ENCODE data around the gene CARNS1.
"Not testable (repeated sequence)": the region's sequence is repeated elsewhere in the genome, so short reads cannot be mapped to it uniquely, and the experiment has no call there.

The CARNS1 gene

DNA sequence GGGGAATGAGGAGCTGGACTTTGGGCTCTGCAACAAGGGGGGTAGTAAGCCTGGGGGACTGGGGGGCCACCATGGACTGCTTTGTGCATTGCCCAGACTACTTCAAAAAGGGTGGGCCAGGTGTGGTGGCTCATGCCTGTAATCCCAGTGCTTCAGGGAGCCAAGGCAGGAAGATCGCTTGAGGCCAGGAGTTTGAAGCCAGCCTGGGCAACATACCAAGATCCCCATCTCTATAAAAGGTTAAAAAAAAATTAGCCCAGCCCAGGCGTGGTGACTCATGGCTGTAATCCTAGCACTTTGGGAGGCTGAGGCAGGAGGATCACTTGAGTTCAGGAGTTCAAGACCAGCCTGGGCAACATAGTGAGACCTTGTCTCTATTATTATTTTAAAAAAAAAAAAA is 50.1 kb downstream of the CARNS1 start:
- DNase-seq (ENCODE audit: low spot score): not testable (repeated sequence)

DNA sequence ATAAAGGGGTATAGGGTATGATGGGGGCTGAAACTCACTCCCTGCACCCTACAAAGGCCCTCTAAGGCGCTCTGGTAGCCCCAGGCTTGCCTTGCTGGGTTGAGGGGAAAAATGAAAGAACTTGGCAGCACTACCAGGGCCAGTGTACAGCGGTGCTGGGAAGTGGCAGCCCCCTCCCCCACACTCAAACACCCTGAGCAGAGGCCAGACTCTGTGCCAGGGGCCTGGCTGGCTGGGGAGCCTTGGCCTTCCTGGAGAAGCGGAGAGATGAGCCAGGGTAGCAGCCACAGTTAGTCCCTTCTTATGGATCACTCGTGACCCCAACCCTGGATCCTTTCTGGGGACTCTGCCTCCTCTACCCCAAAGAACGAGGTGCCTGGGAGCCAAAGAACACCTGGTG is 50.9 kb downstream of the CARNS1 start:
- no peak for DNase-seq (ENCODE audit: low spot score)

DNA sequence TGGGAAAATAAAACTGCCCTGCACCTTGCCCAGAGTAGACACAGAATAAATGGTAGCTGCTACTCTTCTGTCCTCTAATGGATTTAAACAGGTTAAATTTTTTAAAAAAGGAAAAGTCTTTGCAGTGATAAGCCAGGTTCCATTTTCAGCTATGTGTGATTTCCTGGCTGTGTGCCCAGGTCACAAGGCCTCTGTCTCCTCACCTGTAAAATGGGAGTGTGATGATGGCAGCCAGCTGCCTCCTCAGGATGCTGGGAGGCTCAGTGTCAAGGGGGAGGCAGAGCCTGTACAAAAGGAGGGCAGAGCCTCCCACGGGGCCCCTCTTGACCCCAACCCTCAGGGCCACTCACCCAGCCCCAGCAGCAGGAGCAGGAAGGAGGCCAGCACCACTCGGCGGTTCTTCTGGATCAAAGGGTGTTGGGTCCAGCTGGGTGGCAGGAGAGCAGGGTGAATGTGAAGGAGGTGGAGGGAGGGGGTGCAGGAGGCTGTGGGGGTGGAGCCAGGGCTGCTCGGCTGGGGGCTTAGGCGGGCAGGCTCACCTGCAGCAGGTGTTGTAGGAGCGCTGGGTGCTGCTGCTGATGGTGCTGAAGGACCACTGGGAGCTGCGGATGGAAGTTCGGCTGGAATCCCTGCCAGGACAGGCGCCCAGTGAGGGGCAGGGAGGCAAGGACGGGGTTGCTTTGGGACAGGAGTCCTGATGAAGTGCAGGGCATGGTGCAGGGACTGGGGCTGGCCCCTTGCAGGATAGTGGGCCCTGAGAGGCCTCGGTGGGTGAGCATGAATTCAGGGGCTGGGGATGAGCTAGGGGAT is 51.7 kb downstream of the CARNS1 start:
- no peak for DNase-seq (ENCODE audit: low spot score)

DNA sequence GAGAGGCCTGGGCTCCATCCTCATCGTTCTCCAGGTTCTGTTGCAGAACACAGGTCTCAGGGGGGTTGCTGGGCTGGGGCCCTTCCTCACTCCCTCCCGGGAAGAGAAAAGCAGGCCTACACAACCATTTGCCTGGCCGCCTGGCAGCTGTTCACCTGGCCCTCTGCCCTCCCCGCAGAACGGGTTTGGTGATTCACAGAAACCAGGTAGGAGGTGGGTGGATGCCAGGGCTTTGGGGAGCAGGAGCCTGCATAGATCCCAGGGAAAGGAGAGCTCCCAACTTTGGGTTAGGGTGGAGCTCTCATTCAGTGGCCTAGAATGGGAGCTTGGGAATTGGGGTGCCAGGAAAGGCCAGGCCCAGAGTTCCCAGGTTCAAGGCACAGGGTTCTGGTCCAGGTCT is 52.6 kb downstream of the CARNS1 start:
- no peak for DNase-seq (ENCODE audit: low spot score)

DNA sequence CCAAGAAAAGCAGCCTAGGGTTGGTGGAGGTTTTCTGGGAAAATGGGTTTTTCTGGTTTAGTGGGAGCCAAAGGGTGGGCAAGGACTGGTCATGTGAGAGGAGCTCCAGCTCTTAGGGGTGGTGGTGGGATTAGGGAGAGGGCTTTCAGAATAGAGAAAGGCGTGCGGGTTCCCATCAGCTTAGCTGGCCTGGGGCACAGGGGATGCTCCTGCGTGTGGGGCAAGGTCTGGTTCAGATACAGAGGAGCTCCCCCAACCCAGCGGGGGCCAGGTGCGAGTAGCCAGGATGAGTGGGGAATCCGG is 52.9 kb downstream of the CARNS1 start:
- no peak for DNase-seq (ENCODE audit: low spot score)

DNA sequence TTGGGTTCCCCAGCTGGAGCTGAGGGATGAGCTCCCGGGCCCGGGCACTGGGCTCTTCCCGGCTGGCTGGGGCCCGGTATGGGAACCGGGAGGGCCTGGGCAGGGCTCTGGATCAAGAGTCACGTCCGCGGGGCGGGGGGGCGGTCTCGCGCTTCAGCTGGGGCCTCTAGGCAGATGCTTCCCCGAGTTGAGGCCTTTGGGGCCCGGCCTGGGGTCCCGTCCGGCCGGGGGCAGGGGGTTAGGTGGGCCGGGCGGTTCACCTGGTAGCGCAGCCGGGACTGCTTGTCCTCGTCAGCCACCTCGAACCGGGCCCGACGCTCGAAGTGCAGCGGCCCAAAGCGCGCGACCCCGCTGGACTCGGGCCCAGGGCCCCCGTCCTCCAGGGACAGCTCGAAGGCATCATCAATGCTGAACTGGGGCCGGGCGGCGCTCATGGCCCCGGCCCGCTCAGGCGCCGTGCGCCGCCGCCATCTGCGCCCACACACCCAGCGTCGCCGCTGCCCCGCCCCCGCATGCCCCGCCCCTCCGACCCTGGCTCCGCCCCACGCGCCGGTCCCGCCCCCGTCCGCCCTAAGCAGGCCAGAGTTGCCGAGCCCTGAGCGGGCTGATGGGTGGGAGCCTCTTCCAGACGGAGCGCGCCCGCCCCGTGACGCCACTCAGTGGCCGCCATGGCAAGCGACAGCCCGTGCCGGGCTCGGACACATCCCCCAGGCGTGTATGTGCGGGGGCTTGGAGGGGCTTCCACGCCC is 53.5 kb downstream of the CARNS1 start, which contains the start of gene TMEM134:
Gene TMEM134, minus strand, starts transcription at position 493 of the 749 bp plus-strand sequence. Its CDS starts 59 bp downstream, at position 434.
- peak; percentile 93 for DNase-seq (ENCODE audit: low spot score)

DNA sequence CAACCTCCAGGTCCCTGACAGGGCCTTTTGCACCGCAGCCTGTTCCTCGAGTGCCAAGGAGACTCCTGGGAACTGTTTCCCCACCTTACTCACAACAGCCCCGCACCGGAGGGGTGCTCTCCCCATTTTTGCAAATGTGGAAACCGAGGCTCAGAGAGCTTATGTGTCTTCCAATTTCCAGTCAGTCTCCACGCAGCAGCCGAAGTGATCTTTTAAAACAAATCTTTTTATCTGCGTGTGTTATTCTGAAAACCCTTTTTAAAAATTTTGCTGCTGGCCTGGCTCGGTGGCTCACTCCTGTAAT is 54.0 kb downstream of the CARNS1 start:
- no peak for DNase-seq (ENCODE audit: low spot score)

DNA sequence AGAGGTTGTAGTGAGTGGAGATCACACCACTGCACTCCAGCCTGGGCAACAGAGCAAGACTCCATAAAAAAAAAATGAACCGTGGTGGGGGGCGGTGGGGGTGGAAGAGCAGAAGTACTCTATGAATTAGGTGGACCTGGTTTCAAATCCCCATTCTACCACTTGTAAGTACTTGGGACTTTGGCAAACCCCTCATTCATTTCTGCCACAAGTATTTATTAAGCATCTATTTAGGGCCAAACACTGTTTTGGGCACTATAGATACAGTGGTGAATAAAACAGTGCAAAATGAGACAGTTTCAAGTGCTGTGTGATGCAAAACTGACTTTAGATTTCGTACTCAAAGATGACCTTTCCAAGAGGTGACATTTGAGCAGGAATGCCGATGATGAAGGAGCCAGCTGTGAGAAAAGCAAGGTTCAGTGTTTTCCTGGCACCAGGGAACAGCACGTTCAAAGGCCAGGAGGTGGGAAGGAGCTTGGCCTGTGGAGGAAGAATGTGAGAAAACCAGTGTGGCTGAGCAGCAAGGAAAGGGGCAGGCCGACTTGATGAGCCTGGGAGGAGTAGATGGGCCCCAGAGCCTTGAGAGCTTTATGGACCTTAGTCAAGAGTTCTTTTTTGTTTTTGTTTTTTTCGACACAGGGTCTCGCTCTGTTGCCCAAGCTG is 55.0 kb downstream of the CARNS1 start:
- no peak for DNase-seq (ENCODE audit: low spot score)

DNA sequence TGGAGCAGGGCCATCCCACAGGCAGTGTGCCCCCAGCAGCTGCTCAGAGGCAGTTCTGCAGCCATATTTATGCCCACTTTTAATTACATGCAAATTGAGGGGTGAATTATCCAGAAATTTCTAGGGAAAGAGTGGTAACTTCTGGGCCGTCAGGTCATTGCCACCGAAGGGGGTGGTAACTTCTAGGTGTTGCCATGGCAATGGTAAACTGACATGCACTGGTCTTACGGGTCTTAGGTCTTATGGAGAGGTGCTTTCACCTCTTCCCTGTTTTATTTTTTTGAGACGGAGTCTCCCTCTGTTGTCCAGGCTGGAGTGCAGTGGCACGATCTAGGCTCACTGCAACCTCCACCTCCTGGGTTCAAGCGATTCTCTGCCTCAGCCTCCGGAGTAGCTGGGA is 57.4 kb downstream of the CARNS1 start:
- DNase-seq (ENCODE audit: low spot score): no peak

Measured in CD4-positive, alpha-beta T cell treated with Interleukin-2 at 100 ng/mL for 4 hours (primary cell).